OCI-LY1 (cell line): ENCODE data around the gene FARSB.

Source experiments
- H2AFZ ChIP-seq: fragments of 200-600 bp; sonication (generic), shearing (Covaris generic); 2 replicates; pipeline ENCODE4 v1.6.0; 2014; ENCODE audit warnings: antibody characterized with exemption, mild to moderate bottlenecking, low read length
- H3F3A ChIP-seq: fragments of 200-600 bp; sonication (generic), shearing (Covaris generic); 2 replicates; pipeline ENCODE4 v1.6.0; 2014; ENCODE audit warnings: mild to moderate bottlenecking, antibody characterized with exemption, low read length, moderate library complexity; ENCODE audit not compliant: insufficient read depth
- H3K27ac ChIP-seq: fragments of 200-600 bp; sonication (generic); 2 replicates; pipeline ENCODE4 v1.5.1; 2014; ENCODE audit warnings: low read length, mixed run types, mild to moderate bottlenecking, low read depth; ENCODE audit not compliant: poor library complexity, severe bottlenecking
- H3K27me3 ChIP-seq: fragments of 200-600 bp; sonication (generic); 2 replicates; pipeline ENCODE4 v1.6.0; 2014; ENCODE audit warnings: antibody characterized with exemption, mild to moderate bottlenecking, low read length, moderate library complexity; ENCODE audit not compliant: insufficient read depth
- H3K36me3 ChIP-seq: fragments of 200-600 bp; sonication (generic); 2 replicates; pipeline ENCODE4 v1.6.1; 2014; ENCODE audit warnings: mild to moderate bottlenecking, antibody characterized with exemption, low read length, moderate library complexity, mixed read lengths; ENCODE audit not compliant: insufficient read depth
- H3K4me1 ChIP-seq: fragments of 200-600 bp; sonication (generic); 2 replicates; pipeline ENCODE4 v1.5.1; 2014; ENCODE audit warnings: mild to moderate bottlenecking, low read length, moderate library complexity; ENCODE audit not compliant: insufficient read depth, severe bottlenecking
- H3K4me2 ChIP-seq: fragments of 200-600 bp; sonication (generic), shearing (Covaris generic); 2 replicates; pipeline ENCODE4 v1.6.1; 2014; ENCODE audit warnings: low read length
- H3K4me3 ChIP-seq: fragments of 200-600 bp; sonication (generic); 2 replicates; pipeline ENCODE4 v1.5.1; 2014; ENCODE audit warnings: low read length, low read depth, mild to moderate bottlenecking, mixed read lengths; ENCODE audit not compliant: poor library complexity, severe bottlenecking
- H3K79me2 ChIP-seq: fragments of 200-600 bp; shearing (Covaris generic); 2 replicates; pipeline ENCODE4 v1.6.1; 2016; ENCODE audit warnings: mixed run types, low read length, mixed read lengths; ENCODE audit not compliant: insufficient read depth
- H3K9ac ChIP-seq: fragments of 200-600 bp; sonication (generic), shearing (Covaris generic); 2 replicates; pipeline ENCODE4 v1.6.1; 2014; ENCODE audit warnings: mild to moderate bottlenecking, low read length, mixed read lengths
- H3K9me2 ChIP-seq: fragments of 200-600 bp; sonication (generic), shearing (Covaris generic); 2 replicates; pipeline ENCODE4 v1.6.1; 2014; ENCODE audit warnings: low read depth, mild to moderate bottlenecking, low read length, mixed read lengths
- H3K9me3 ChIP-seq: fragments of 200-600 bp; shearing (Covaris generic); 2 replicates; pipeline ENCODE4 v1.6.1; 2014; ENCODE audit warnings: low read length, mixed read lengths
- H4K20me1 ChIP-seq: fragments of 200-600 bp; sonication (generic), shearing (Covaris generic); 2 replicates; pipeline ENCODE4 v1.6.0; 2016; ENCODE audit warnings: mild to moderate bottlenecking, low read length; ENCODE audit not compliant: insufficient read depth
- EZH2 ChIP-seq: fragments of 200-600 bp; sonication (generic), shearing (Covaris generic); IDR thresholded peaks from 2 replicates; pipeline ENCODE4 v1.8.0; 2017; ENCODE audit warnings: borderline replicate concordance, mixed run types, mild to moderate bottlenecking, antibody characterized with exemption, low read length, moderate library complexity, mixed read lengths
- TF ChIP-seq, protein P1 (sequence below): fragments of 200-600 bp; sonication (generic), shearing (Covaris generic); IDR thresholded peaks from 2 replicates; pipeline ENCODE4 v1.5.1; 2017; ENCODE audit warnings: mild to moderate bottlenecking, antibody characterized with exemption, low read length, moderate library complexity, mixed read lengths

The FARSB gene

DNA sequence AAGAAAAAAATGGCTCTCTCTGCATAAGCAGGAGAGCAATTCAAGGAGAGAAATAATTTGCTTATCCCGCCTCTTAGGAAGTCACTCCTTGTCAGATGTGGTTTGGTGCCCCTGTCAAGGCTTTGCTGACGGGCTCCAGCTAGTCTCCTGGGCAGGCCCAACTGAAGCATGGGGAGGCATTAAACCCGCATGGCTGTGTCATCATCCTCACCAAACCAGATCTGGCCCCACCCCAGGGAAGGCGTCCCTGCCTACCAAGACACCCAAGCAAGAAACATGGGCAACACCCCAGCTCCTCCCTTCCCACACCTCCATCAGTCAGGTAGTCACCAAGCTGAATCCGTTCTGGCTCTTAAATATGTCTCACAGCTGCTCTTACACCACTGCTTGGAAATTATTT, 123.6 kb downstream of the FARSB start:
- no peaks in the 10 kb centered on the region for H3K9me3 ChIP-seq
- no peaks in the 10 kb centered on the region for H3K27me3 ChIP-seq
- H3K9ac ChIP-seq: no peak overlapping the region
- no peaks in the 10 kb centered on the region for H3K36me3 ChIP-seq
- no peaks in the 10 kb centered on the region for H3K9me2 ChIP-seq
- H3K4me2 ChIP-seq: no peak overlapping the region
- no peaks in the 10 kb centered on the region for H3K79me2 ChIP-seq
- no peak overlapping the region for H3K27ac ChIP-seq
- no peaks in the 10 kb centered on the region for H3F3A ChIP-seq
- no peak overlapping the region for H2AFZ ChIP-seq
- no peaks in the 10 kb centered on the region for H4K20me1 ChIP-seq
- no peak for TF ChIP-seq EZH2
- TF ChIP-seq, protein P1, sequence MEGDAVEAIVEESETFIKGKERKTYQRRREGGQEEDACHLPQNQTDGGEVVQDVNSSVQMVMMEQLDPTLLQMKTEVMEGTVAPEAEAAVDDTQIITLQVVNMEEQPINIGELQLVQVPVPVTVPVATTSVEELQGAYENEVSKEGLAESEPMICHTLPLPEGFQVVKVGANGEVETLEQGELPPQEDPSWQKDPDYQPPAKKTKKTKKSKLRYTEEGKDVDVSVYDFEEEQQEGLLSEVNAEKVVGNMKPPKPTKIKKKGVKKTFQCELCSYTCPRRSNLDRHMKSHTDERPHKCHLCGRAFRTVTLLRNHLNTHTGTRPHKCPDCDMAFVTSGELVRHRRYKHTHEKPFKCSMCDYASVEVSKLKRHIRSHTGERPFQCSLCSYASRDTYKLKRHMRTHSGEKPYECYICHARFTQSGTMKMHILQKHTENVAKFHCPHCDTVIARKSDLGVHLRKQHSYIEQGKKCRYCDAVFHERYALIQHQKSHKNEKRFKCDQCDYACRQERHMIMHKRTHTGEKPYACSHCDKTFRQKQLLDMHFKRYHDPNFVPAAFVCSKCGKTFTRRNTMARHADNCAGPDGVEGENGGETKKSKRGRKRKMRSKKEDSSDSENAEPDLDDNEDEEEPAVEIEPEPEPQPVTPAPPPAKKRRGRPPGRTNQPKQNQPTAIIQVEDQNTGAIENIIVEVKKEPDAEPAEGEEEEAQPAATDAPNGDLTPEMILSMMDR: no peak
- H3K4me1 ChIP-seq: no peaks in the 10 kb centered on the region
- no peak overlapping the region for H3K4me3 ChIP-seq

DNA sequence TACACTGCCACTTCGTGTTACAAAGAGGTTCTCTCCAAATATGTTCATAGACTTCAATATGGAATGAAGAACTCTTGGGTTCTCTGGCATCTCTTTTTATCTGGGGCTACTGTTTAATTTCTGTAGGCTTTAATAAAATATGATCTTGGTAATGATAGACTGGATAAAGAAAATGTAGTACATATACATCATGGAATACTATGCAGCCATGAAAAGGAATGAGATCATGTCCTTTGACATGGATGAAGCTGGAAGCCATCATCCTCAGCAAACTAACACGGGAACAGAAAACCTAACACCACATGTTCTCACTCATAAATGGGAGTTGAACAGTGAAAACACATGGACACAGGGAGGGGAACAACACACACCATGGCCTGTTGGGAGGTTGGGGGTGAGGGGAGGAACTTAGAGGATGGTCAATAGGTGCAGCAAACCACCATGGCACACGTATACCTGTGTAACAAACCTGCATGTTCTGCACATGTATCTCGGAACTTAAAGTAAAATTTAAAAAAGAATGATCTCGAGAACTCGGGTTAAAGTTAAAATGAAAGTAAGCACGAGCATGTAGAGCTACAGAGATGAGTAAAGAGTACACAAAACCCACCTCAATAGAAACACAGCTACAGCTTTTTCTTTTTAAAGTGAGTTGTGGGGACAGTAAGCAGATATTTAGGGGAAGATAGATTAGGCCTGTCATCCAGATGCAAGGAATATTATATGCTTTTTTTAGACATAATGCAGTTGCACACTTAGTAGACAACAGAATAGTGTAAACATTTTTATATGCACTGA, 129.2 kb downstream of the FARSB start:
- H3K36me3 ChIP-seq: no peaks in the 10 kb centered on the region
- H3F3A ChIP-seq: no peaks in the 10 kb centered on the region
- H2AFZ ChIP-seq: no peak overlapping the region
- no peak overlapping the region for H3K27ac ChIP-seq
- no peak overlapping the region for H3K9ac ChIP-seq
- no peaks in the 10 kb centered on the region for H3K79me2 ChIP-seq
- no peaks in the 10 kb centered on the region for H3K9me2 ChIP-seq
- no peaks in the 10 kb centered on the region for H4K20me1 ChIP-seq
- H3K9me3 ChIP-seq: no peaks in the 10 kb centered on the region
- H3K27me3 ChIP-seq: no peaks in the 10 kb centered on the region
- no peak overlapping the region for H3K4me2 ChIP-seq
- H3K4me1 ChIP-seq: no peaks in the 10 kb centered on the region
- no peak for TF ChIP-seq EZH2
- TF ChIP-seq, protein P1: no peak
- no peak overlapping the region for H3K4me3 ChIP-seq

DNA sequence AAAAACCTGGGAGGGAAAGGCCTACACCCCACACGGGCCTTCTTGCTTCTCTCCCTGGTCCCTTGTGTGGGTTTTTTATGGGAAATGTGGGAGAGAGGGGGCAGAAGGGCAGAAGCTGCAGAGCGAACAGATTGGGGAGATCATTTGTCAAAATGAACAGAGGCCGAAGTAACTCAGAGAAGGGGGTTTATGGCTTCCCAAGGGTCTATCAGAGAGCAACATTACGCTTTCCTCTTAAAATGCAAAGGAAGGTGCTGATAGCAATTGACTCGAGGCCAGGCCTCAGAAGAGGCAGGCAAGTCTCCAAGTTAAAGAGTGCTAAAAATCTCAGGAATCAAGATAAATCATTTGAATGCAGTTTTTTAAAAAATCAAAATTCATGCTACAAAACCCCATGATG, 130.1 kb downstream of the FARSB start:
- H3F3A ChIP-seq: no peaks in the 10 kb centered on the region
- H3K27ac ChIP-seq: no peak overlapping the region
- H3K9me3 ChIP-seq: no peaks in the 10 kb centered on the region
- H2AFZ ChIP-seq: no peak overlapping the region
- no peak overlapping the region for H3K4me2 ChIP-seq
- no peaks in the 10 kb centered on the region for H3K4me1 ChIP-seq
- no peak for TF ChIP-seq EZH2
- TF ChIP-seq, protein P1: no peak
- H3K36me3 ChIP-seq: no peaks in the 10 kb centered on the region
- no peaks in the 10 kb centered on the region for H4K20me1 ChIP-seq
- H3K27me3 ChIP-seq: no peaks in the 10 kb centered on the region
- no peaks in the 10 kb centered on the region for H3K9me2 ChIP-seq
- H3K9ac ChIP-seq: no peak overlapping the region
- H3K4me3 ChIP-seq: no peak overlapping the region
- no peaks in the 10 kb centered on the region for H3K79me2 ChIP-seq
